Smooth muscle cell of the brain vasculature (primary cell): ENCODE data around the gene LRRC17.
"Not testable (repeated sequence)": the region's sequence is repeated elsewhere in the genome, so short reads cannot be mapped to it uniquely, and the experiment has no call there.

Experiments
- DNase-seq: peaks from one replicate; pipeline ENCODE4 v3.0.0-alpha.2; 2012; ENCODE audit warnings: low read depth, low spot score

LRRC17 gene

DNA sequence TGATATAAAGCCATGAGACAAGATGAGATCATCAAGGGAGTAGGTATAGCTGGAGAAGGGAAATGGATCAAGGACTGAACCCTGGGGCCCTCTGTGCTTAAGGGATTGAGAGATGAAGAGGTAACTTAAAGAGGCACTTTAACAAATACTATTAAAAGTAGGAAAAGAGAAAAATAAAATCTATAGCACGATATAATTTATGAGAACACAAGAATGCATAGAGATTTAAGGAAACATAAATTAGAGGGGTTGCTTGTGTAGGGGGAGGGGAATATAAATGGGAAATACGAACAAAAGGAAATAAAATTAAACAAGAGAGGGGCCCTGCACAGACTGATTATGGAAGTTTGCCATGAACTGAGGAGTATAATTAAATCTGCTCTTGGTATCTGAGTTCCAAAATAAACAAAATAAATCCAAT lies 15.6 kb upstream of the LRRC17 start:
- DNase-seq = no peak

DNA sequence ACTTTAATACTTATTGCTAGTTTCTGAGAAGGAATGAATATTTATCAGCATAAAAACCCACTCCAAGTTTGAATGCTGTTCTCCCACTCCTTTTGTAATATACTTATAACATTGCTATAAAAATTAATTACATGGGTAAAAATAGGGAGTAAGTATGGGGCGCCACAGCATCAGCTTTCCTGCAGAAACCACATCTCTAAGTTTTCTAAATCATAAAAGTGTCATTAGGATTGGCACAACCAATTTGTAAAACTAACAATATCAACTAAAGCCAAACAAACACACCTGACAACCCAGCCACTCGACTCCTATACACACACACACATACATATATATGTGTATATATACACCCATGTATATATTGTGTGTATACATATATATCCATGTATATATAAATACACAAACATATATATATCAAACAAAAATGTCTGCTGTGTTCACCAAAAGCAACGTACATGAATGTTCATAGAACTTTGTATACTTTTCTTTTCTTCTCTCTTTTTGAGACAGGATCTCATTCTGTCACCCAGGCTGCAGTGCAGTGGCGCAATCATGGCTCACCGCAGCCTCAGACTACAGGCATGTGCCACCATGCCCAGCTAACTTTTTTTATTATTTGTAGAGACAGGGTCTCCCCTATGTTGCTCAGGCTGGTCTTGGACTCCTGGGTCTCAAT lies 14.8 kb upstream of the LRRC17 start:
- DNase-seq = no peak

DNA sequence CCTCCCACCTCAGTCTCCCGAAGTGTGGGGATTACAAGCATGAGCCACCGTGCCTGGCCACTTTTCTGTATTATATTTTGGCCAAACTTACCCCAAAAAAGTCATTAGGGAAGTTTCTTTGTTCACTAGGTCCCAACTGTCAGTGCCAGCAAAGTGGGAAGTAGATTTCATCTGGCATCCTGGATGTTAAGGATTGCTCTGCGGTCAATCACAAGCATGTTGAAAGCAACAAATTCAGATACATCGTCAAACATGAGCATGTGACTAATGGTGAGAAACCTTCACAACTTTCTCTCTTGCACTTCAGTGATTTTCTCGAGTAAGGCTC lies 14.3 kb upstream of the LRRC17 start:
- no peak for DNase-seq

DNA sequence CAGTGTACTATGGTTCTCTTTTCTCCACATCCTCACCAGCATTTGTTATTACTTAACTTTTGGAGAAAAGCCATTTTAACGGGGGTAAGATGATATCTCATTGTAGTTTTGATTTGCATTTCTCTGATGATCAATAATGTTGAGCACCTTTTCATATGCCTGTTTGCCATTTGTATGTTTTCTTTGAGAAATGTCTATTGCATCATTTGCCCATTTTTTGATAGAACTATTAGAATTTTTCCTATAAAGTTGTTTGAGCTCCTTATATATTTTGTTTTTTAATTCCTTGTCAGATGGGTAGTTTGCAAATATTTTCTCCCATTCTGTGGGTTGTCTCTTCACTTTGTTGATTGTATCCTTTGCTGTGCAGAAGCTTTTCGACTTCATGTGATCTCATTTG lies 10.7 kb upstream of the LRRC17 start:
- not testable (repeated sequence) for DNase-seq

DNA sequence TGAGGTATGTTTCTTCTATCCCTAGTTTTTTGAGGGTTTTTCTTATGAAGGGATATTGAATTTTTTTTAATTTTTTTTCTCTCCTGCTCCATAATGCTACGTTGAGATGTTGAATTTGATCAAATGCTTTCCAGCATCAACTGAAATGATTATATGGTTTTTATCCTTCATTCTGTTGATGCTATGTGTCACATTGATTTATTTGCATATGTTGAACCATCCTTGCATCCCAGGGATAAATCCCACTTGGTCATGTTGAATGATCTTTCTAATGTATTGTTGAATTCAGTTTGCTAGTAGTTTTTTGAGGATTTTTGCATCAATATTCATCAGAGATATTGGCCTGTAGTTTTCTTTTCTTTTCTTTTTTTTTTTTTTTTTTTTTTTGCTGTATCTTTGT lies 9.2 kb upstream of the LRRC17 start:
- not testable (repeated sequence) for DNase-seq

DNA sequence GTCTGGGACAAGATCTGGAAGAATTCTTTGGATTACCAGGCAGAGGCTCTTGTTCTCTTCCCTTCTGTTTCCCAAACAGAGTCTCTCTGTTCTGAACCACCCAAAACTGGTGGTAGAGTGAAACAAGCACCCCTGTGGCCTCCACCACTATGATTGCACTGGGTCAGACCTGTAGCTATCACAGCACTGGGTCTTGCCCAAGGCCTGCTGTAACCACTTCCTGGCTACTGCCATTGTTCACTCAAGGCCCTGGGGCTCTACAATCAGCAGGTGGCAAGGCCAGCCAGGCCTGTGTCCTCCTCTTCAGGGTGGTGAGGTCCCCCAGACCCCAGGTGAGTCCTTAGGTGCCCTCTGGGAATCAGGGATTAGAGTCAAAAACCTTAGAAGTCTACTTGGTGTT lies 4.1 kb upstream of the LRRC17 start:
- DNase-seq = no peak

DNA sequence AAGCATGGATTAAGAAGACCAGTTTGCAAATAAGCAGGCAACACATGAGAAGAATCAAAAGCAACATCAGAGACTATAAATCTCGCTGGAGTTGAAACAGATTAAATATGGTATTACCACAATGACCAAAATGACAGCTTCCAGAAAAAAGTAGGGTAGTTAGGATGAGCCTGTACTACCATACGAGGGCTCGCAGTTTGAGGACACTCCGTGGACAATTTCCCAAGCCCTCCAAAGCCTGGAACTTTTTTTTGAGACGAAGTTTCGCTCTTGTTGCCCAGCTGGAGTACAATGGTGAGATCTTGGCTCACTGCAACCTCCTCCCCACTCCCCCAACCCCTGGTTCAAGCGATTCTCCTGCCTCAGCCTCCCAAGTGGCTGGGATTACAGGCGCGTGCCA lies 1.0 kb downstream of the LRRC17 start:
- no peak for DNase-seq

DNA sequence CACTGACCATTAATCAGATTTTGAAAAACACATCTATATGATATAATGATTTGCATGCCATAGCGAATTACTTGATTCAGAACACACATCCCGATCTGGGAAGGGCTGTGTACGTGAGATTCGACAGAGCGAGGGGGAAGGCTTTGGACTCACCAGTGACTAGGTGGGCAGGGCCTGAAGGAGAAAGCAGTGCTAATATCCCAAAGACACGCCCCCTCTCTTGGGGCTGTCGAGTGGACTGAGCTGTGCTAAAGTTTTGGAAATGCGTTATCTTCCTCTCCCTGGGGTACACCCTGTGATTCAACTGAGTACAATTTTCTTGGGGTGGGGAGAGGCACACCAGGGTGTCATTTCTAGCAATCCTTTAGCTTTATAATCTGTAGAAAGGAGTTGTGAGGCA lies 1.8 kb downstream of the LRRC17 start:
- DNase-seq = no peak

DNA sequence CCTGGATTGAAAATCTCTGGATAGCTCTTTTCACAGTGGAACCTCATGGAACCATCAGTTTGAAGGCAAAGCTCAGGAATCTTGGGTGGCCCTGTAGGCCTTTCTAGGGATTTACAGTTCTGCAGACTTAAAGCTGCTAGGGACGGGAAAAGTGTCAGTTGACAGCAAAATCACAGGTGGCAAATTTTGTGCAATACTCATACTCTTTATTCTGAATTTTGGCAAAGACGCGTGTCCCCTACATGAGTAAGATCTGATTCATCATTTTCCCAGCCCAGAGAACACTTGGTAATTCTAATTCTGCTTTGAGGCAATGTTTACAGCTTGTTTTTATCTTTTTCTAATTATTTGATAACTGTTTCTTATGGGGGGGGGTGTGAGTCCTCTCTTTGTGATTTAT lies 3.6 kb downstream of the LRRC17 start:
- DNase-seq = no peak

DNA sequence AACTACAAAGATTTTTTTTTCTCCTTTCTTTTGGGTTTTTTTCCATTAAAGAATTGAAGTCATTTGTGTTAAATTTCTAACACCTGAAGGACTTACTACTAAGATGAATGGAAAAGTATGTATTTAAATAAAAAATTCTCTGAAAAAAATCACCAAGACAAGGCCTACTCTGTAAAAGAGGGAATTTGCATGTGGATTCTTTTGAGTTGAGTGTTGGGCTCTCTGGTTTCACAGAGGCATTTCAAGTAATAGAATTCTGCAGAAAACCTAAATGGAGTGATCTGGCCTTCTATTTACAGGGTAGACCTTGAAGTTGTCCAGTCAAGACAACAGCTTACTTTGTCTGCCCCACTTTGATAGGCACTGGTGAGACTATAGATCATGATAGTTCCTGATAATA lies 4.1 kb downstream of the LRRC17 start:
- no peak for DNase-seq

DNA sequence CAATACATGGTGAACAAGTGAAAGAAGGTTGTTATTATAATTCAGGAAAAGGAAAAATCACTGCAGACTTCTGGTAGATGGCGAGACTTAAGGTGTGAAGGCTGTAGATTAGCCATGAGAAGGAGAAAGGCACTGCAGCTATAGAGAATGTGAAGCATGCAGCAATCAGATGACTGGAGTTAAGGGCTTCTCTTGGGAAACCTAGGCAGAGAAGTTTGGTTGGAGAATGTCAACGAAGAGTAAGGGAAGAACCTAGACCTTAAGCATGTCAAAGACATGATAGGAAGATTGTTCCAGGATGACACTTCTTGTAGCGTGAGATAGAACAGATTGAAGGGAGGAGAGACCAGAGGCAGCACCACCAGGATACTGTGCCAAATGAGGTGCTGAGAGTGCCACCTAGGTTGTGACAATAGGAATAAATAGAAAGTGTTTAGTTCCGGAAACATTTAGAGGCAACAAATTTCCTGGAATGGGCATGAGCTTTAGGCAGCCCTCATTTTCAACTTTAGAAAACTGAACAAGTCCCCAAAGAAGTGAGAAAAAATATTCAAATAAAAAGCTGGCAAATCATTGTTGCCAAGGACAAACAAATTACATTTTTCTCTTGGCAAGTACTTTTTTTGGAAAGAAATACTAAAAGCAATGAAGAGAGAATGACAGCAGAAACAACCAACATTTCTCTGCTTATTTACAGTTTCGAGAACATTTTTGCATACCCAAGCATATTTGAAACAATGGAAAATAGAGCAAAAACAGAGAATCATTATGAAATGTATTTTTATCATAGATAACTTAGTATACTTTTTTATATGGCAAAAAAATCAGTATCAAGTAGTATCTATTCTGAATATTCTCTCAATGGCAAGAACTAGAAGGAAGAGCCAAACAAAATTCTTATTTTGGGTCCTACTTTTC lies 4.9 kb downstream of the LRRC17 start:
- no peak for DNase-seq

DNA sequence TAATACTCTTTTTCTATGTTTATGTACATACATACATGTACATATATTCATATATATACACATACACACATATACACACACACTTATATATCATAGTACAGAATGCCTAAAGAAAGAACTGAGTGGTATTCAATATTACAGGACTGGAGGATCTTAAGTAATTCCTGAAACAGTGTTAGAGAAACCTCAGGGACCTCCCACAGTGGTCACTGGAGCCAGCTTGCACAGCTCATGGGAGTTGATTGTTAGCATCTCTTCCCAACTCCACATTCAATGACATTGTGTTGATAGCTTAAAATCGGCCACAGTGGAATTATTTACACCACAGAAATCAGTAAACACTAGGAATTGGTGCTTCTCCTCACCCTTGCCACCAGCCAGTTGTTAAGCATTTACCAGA lies 6.0 kb downstream of the LRRC17 start:
- no peak for DNase-seq

DNA sequence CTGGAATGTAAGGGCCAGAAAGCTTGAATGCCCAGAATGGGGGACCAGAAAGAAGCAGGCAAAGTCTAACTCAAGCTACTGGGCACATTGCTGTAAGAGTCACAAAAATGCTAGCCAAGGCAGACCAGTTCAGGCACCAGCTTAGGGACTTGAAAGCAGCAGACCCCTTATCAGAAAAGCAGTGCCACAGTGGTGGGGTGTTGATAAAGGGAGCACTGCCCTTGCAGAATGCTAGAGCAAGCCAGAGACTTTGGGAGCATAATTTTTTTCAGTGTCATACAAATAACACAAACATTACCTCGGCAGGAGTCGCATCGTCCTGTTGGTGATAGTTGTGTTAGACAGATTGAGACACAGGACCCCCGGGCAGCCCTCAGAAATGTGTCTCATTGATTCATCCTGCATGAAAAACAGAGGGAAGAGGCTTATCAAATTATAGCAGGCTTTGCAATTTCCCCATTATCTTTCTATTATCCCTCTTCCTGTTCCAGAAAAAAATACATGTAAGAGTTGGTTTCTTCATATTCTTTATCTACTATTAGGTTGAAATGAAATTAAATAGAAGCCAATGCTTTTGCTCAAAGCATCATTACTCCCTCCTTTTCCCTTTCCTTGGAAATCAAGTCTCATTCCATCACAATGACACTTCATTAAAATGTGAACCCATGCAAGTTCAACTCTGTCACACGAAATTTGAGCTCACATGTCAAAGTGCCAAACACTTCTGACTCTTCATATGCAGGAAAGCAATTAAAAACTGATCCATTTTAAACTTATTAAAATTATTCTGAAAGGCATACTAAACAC lies 13.4 kb downstream of the LRRC17 start:
- DNase-seq = no peak

DNA sequence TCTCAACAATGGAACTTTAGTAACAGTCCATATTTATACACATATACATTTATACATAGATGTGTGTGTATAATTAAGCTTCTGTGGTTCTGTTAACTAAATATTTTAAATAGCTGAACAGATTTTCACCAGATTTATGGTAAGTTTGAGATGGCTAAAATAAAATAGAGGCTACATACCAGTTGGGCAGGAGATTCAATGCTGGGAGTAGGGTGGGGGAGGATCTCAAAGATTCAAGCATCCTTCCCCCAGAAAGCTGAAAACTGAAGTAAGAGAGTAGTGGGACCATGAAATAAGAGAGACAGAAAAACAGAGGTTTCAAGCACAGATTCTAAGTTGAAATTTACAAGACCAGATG lies 14.0 kb downstream of the LRRC17 start:
- DNase-seq = no peak

DNA sequence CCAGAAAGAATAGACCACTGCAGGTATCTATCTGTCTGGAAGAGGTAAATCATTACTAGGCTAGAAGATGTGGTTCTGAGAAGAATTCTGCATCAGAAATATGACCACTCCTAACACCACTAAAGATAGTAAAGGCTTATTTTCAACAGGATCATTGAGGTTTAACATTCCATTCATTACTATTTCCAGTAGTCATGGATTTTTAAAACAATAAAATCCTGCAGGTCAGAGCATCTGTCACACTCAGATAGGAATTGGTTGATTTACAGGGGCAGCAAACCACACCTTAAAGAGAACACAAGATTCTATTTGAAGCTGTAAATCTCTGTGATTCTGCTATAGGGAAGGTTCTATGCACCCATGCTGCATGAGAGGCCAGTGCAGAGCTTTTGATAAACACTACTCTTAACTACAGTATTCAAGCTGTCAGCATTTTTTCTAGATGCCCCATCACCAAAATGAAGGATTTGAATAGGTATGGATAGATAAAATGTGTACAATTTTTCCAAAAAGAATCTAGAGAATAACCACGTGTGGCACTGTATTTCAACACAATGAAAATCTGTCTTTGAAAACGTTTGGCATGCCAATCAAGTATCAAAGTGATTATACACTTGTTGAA lies 14.6 kb downstream of the LRRC17 start:
- no peak for DNase-seq

DNA sequence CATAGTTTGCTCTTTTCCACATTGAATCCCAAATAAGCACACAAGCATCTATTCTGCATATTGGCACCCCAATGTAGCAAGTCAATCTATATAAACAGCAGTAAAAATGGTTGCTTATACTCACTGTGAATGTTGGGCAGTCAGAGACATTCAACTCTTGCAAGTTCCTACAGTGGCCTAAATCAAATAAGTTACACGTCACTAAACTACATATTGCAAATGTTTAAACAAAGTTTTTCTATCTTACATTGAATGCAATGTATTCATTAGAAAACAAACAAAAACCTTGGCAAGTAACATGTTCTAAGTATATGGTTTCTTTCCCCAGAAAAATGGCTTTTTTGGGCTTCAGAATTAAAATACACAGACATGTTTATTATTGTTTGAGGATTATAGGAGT lies 19.0 kb downstream of the LRRC17 start:
- no peak for DNase-seq

DNA sequence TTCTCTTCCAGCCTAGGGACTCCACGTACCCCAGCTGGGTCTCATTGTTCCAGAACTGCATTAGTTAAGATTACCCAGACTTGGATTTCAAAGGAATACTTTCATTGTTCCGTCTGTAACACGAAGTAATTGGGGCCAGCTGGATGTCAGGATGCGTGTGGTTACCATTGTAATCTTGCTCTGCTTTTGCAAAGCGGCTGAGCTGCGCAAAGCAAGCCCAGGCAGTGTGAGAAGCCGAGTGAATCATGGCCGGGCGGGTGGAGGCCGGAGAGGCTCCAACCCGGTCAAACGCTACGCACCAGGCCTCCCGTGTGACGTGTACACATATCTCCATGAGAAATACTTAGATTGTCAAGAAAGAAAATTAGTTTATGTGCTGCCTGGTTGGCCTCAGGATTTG lies 21.0 kb downstream of the LRRC17 start:
- DNase-seq = peak; percentile 70

DNA sequence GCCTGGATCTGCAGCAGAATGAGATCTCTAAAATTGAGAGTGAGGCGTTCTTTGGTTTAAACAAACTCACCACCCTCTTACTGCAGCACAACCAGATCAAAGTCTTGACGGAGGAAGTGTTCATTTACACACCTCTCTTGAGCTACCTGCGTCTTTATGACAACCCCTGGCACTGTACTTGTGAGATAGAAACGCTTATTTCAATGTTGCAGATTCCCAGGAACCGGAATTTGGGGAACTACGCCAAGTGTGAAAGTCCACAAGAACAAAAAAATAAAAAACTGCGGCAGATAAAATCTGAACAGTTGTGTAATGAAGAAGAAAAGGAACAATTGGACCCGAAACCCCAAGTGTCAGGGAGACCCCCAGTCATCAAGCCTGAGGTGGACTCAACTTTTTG lies 21.4 kb downstream of the LRRC17 start:
- no peak for DNase-seq

DNA sequence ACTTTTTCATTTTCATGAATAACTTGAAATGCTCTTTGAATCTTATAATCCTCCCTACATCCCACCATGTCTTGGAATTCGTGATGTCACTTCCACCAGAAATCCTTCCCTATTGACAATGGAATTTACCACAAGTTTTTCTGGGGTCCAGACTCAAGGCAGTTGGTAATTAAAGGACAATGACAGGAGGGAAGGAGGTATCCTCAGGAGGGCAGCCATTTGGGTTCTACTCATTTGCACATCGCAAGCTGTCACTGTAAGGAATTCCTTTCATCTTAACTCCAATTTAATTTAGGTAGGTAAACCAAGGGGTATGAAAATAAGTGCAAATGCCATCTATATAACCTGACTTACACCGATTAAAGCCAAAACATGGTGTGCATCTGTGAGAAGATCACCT lies 21.9 kb downstream of the LRRC17 start:
- DNase-seq = no peak

DNA sequence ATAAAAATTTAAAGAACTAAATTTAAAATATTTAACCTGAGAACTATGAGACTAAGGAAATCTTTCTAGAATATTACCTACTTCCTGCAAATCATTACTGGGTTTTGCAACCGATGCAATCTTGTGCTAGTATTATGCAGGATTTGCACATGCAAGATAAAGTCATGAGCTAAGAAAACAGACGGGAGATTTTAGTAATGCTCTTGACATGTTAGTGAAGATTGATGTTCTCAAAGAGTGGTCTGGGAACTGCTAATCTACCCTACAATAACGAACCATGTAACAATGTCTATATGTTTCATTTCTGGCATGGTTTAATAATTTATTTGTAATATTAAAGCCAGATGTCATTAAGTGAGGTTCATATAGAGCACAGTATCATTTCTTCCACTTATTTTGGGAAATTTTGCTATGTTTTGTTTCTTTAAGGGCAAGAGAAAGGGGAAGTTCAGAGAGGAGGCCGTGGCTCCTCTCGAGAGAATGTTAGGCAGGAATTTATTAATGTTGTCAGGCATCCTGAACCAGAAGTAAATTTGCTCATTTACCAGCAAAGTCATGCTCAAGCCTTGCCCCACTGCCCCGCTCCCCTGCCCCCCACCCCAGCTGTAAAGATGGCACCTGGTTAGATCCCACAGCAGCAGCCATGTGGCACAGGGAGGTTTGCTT lies 22.8 kb downstream of the LRRC17 start:
- no peak for DNase-seq

DNA sequence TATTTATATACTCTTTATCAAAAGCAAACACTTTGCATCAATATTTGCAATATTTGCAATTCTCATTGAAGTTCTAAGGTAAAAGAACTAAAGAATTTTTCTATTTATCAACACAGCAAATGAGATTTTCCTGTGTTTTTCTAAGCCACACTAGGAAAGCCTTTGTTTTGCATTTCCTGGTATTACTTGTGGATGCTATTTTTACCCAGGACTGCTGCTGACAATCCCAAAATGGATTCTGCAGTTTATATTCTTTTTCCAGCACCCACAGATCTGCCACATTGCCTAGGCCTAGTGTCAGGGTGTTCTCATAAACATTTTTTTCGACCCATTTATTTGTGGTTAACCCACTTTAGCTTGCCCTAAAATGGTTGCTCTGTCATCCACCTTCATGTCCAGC lies 25.9 kb downstream of the LRRC17 start:
- DNase-seq = no peak
